HCT116 (cell line): ENCODE measurements around the gene SH3PXD2A. TPM values are rescaled to one million over a fixed set of nuclear protein-coding genes. Genes with fewer than 3 reads are reported as not detected.

Source experiments
- ATAC-seq: fragments of 200-7000 bp; cut with Tn5 transposase; 2 replicates; pipeline ENCODE4 v1.9.1; 2020; ENCODE audit warnings: mild to moderate bottlenecking, moderate library complexity
- BruUV-seq: library from RNA; stranded (reverse); fragments of 400-500 nt; replicated peaks from 2 replicates; lab custom pipeline; 2021; lab: Mats Ljungman, UMichigan
- CTCF ChIA-PET: fragments of 300-600 bp; sonication (Branson Sonifier 250); formaldehyde crosslinking; loops from one replicate; lab custom pipeline; 2021; ENCODE audit warnings: antibody characterized with exemption; lab: Charles Lee
- POLR2A ChIA-PET: fragments of 300-600, 350-600 bp; sonication (Branson Sonifier 250); formaldehyde crosslinking; loops from one replicate; lab custom pipeline; 2021; ENCODE audit warnings: antibody characterized with exemption; lab: Charles Lee
- RAD21 ChIA-PET, 2 experiments: fragments of 300-600 bp; sonication (Branson Sonifier 250); formaldehyde crosslinking; loops; one replicate each; lab custom pipeline; 2023; ENCODE audit warnings: low total read pairs in 2 of 2; ENCODE audit not compliant: uncharacterized antibody in 2 of 2, unreplicated experiment in 2 of 2, low non-redundant PET in 1 of 2; lab: Charles Lee
- DNase-seq: peaks from one replicate; pipeline ENCODE4 v3.0.0-alpha.2; 2010; ENCODE audit warnings: low read depth, low spot score
- H2AFZ ChIP-seq: fragments of 200-600 bp; shearing (Covaris generic), sonication (generic); 2 replicates; pipeline ENCODE4 v1.6.1; 2017; ENCODE audit warnings: low read depth, mixed run types, mixed read lengths, antibody characterized with exemption, low read length; ENCODE audit not compliant: poor library complexity, severe bottlenecking
- H3K27ac ChIP-seq: 2 replicates; pipeline ENCODE4 v1.5.1; 2012; ENCODE audit warnings: low read depth, low read length
- H3K27me3 ChIP-seq: fragments of 200-600 bp; sonication (generic); 2 replicates; pipeline ENCODE4 v1.6.1; 2016; ENCODE audit warnings: mixed run types, low read length, mixed read lengths; ENCODE audit not compliant: insufficient read depth
- H3K36me3 ChIP-seq, 2 experiments: fragments of 200-500 bp in 1 of 2; fragments of 200-600 bp in 1 of 2; sonication (Bioruptor generic) in 1 of 2; sonication (generic) in 1 of 2; 2 replicates each; pipeline versions ENCODE4 v1.5.1 to v1.6.1; 2014 to 2016; ENCODE audit warnings: low read length in 2 of 2, inconsistent platforms in 1 of 2, mixed read lengths in 1 of 2, mixed run types in 1 of 2; ENCODE audit not compliant: insufficient read depth in 2 of 2, control insufficient read depth in 1 of 2
- H3K4me1 ChIP-seq, 2 experiments: fragments of 200-600 bp in 1 of 2; sonication (generic) in 1 of 2; 2 replicates each; pipeline versions ENCODE4 v1.5.1 to v1.6.1; 2012 to 2017; ENCODE audit warnings: low read length in 2 of 2, inconsistent platforms in 1 of 2, mild to moderate bottlenecking in 1 of 2, mixed read lengths in 1 of 2, mixed run types in 1 of 2, moderate library complexity in 1 of 2; ENCODE audit not compliant: insufficient read depth in 2 of 2, control insufficient read depth in 1 of 2
- H3K4me2 ChIP-seq: fragments of 200-600 bp; sonication (generic); 2 replicates; pipeline ENCODE4 v1.6.1; 2017; ENCODE audit warnings: mixed run types, low read length, mixed read lengths
- H3K4me3 ChIP-seq, 2 experiments: fragments of 200-600 bp in 1 of 2; sonication (generic) in 1 of 2; replicated peaks in 1 of 2; 2 replicates each; pipeline ENCODE4 v1.5.1; 2011 to 2016; ENCODE audit warnings: low read length in 2 of 2, control low read depth in 1 of 2, low read depth in 1 of 2, mild to moderate bottlenecking in 1 of 2, mixed read lengths in 1 of 2, mixed run types in 1 of 2
- H3K79me2 ChIP-seq: fragments of 200-600 bp; sonication (generic); 2 replicates; pipeline ENCODE4 v1.6.1; 2017; ENCODE audit warnings: mild to moderate bottlenecking, mixed run types, low read length, moderate library complexity, mixed read lengths; ENCODE audit not compliant: insufficient read depth
- H3K9ac ChIP-seq: fragments of 200-600 bp; sonication (generic); 2 replicates; pipeline ENCODE4 v1.6.1; 2016; ENCODE audit warnings: low read length, mixed read lengths
- H3K9me2 ChIP-seq: fragments of 200-600 bp; sonication (generic), shearing (Covaris generic); 2 replicates; pipeline ENCODE4 v1.6.1; 2017; ENCODE audit warnings: mixed run types, mild to moderate bottlenecking, moderate library complexity; ENCODE audit not compliant: insufficient read depth
- H3K9me3 ChIP-seq, 2 experiments: fragments of 200-500 bp in 1 of 2; fragments of 200-600 bp in 1 of 2; sonication (Bioruptor generic) in 1 of 2; sonication (generic) in 1 of 2; 2 replicates each; pipeline ENCODE4 v1.6.1; 2014 to 2017; ENCODE audit warnings: low read length in 2 of 2, mixed read lengths in 2 of 2, inconsistent platforms in 1 of 2, low read depth in 1 of 2, mild to moderate bottlenecking in 1 of 2, mixed run types in 1 of 2, moderate library complexity in 1 of 2; ENCODE audit not compliant: control insufficient read depth in 1 of 2, insufficient read depth in 1 of 2
- H4K20me1 ChIP-seq: fragments of 200-600 bp; sonication (generic), shearing (Covaris generic); 2 replicates; pipeline ENCODE4 v1.6.1; 2017; ENCODE audit warnings: mixed run types, mild to moderate bottlenecking, moderate library complexity; ENCODE audit not compliant: insufficient read depth
- EGR1 ChIP-seq: IDR thresholded peaks from 2 replicates; pipeline ENCODE4 v1.6.1; 2012; ENCODE audit warnings: low read depth
- ELF1 ChIP-seq: IDR thresholded peaks from 2 replicates; pipeline ENCODE4 v1.6.1; 2012; ENCODE audit warnings: low read depth, borderline replicate concordance
- JUND ChIP-seq: IDR thresholded peaks from 2 replicates; pipeline ENCODE4 v1.6.1; 2012
- POLR2AphosphoS5 ChIP-seq: IDR thresholded peaks from 2 replicates; pipeline ENCODE4 v1.6.1; 2011; ENCODE audit warnings: mild to moderate bottlenecking, low read depth, low read length, moderate library complexity
- SIN3A ChIP-seq: IDR thresholded peaks from 2 replicates; pipeline ENCODE4 v1.6.1; 2012; ENCODE audit warnings: low read depth
- YY1 ChIP-seq: IDR thresholded peaks from 2 replicates; pipeline ENCODE4 v1.6.1; 2011; ENCODE audit warnings: low read length, low read depth, moderate library complexity, mild to moderate bottlenecking; ENCODE audit not compliant: insufficient replicate concordance; ENCODE audit errors: extremely low read depth
- intact Hi-C: fragments of 100-400 bp; cut with micrococcal nuclease; formaldehyde crosslinking; loops from 2 replicates; pipeline ENCODE4 v1.10.0; 2022
- total RNA-seq: library from RNA; stranded (reverse); gene quantifications from one replicate; pipeline ENCODE4 v1.2.1, GENCODE V29; 2021; ENCODE audit not compliant: unreplicated experiment
- TF ChIP-seq, protein P1 (sequence below): IDR thresholded peaks from 2 replicates; pipeline ENCODE4 v1.6.1; 2012
- TF ChIP-seq, protein P2 (sequence below), 3 experiments: fragments of 200-600 bp in 1 of 3; sonication (generic) in 1 of 3; IDR thresholded peaks in 2 of 3; conservative IDR thresholded peaks in 1 of 3; 2 replicates each; pipeline ENCODE4 v1.5.1; 2012 to 2017; ENCODE audit warnings: low read depth in 2 of 3, low read length in 2 of 3, antibody characterized with exemption in 1 of 3, borderline replicate concordance in 1 of 3, control low read depth in 1 of 3, mild to moderate bottlenecking in 1 of 3, mixed read lengths in 1 of 3, mixed run types in 1 of 3, moderate library complexity in 1 of 3; ENCODE audit not compliant: insufficient read depth in 1 of 3

The SH3PXD2A gene
- total RNA-seq, 1 experiment from 2014 or later: 8.7 TPM

DNA sequence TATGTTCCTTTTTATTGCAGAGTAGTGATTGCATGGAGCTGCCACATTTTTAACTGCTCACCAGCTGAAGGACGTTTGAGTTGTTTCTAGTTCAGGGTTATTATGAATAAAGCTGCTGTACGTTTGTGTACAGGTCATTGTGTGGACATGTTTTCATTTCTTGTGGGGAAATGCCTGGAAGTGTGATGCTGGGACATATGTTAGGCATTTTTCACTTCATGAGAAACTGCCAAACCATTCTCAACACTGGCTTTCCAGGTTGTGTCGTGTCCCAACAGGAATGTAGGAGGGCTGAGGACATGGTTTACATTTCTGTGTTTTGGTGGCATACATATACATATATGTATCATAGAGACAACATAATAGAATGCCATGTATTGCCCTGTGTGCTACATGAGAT is 288.8 kb downstream of the SH3PXD2A start:
- ChIA-PET CTCF (no interaction called here), POLR2A (no interaction called here), RAD21 (no interaction called here)
- H3K27ac ChIP-seq: no peak overlapping the region
- no peaks in the 10 kb centered on the region for H3K36me3 ChIP-seq
- H3K9me3 ChIP-seq: no peaks in the 10 kb centered on the region
- TF ChIP-seq ELF1: no peak
- TF ChIP-seq YY1: no peak
- no peak for TF ChIP-seq POLR2AphosphoS5
- TF ChIP-seq, protein P1, sequence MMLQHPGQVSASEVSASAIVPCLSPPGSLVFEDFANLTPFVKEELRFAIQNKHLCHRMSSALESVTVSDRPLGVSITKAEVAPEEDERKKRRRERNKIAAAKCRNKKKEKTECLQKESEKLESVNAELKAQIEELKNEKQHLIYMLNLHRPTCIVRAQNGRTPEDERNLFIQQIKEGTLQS: no peak
- TF ChIP-seq JUND: no peak
- no peak for TF ChIP-seq SIN3A
- TF ChIP-seq, protein P2, sequence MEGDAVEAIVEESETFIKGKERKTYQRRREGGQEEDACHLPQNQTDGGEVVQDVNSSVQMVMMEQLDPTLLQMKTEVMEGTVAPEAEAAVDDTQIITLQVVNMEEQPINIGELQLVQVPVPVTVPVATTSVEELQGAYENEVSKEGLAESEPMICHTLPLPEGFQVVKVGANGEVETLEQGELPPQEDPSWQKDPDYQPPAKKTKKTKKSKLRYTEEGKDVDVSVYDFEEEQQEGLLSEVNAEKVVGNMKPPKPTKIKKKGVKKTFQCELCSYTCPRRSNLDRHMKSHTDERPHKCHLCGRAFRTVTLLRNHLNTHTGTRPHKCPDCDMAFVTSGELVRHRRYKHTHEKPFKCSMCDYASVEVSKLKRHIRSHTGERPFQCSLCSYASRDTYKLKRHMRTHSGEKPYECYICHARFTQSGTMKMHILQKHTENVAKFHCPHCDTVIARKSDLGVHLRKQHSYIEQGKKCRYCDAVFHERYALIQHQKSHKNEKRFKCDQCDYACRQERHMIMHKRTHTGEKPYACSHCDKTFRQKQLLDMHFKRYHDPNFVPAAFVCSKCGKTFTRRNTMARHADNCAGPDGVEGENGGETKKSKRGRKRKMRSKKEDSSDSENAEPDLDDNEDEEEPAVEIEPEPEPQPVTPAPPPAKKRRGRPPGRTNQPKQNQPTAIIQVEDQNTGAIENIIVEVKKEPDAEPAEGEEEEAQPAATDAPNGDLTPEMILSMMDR (IDR thresholded peaks at IDR 0.05 in 2 of 3, conservative IDR thresholded peaks at IDR 0.05 in 1 of 3; ENCODE audit: borderline replicate concordance in 1 of 3, insufficient read depth in 1 of 3, low read depth in 2 of 3, low read length in 2 of 3): no peak
- TF ChIP-seq EGR1: no peak
- H3K4me1 ChIP-seq: peaks cover 0 to 15% of the 10 kb centered on the region in 2 experiments; a peak in 1 of 4 replicates
- intact Hi-C loops: no loop called here
- ATAC-seq (no peak), DNase-seq (no peak)
- H3K9ac ChIP-seq: no peak overlapping the region
- H2AFZ ChIP-seq: no peak overlapping the region
- no peaks in the 10 kb centered on the region for H3K9me2 ChIP-seq
- no peaks in the 10 kb centered on the region for H3K79me2 ChIP-seq
- no peaks in the 10 kb centered on the region for H4K20me1 ChIP-seq
- BruUV-seq: no TSS peak
- H3K4me2 ChIP-seq: no peak overlapping the region
- H3K4me3 ChIP-seq: no peak overlapping the region
- H3K27me3 ChIP-seq: no peaks in the 10 kb centered on the region
